T-helper 17 cell (primary cell): ENCODE measurements around the gene VSTM4. TPM values are rescaled to one million over a fixed set of nuclear protein-coding genes. Genes with fewer than 3 reads are reported as not detected.

Experiments used
- ATAC-seq: fragments of 150-1000 bp; cut with Tn5 transposase; 2 replicates; pipeline ENCODE4 v1.10.0; 2021; ENCODE audit warnings: mild to moderate bottlenecking, moderate library complexity
- DNase-seq, 3 donors: peaks; one replicate each; pipeline versions ENCODE4 v3.0.0 to v3.0.0-alpha.2; 2020 to 2021
- H3K9me3 ChIP-seq: one replicate; pipeline ENCODE4 v1.7.0; 2013; ENCODE audit warnings: low read length, mild to moderate bottlenecking; ENCODE audit not compliant: control insufficient read depth, poor library complexity, severe bottlenecking
- H3K27ac Mint-ChIP-seq: one replicate; pipeline ENCODE4 v1.8.0; 2022; ENCODE audit warnings: mild to moderate bottlenecking, moderate library complexity, mixed read lengths
- H3K27me3 Mint-ChIP-seq: one replicate; pipeline ENCODE4 v1.8.0; 2022; ENCODE audit warnings: mixed read lengths
- H3K36me3 Mint-ChIP-seq: one replicate; pipeline ENCODE4 v1.8.0; 2022; ENCODE audit warnings: low read depth, mixed read lengths
- H3K4me1 Mint-ChIP-seq: one replicate; pipeline ENCODE4 v1.8.0; 2022; ENCODE audit warnings: mild to moderate bottlenecking, mixed read lengths
- H3K4me3 Mint-ChIP-seq: one replicate; pipeline ENCODE4 v1.8.0; 2022; ENCODE audit warnings: mild to moderate bottlenecking, moderate library complexity, mixed read lengths
- total RNA-seq, 4 donors: library from RNA in 2 of 4; stranded (reverse) in 2 of 4; gene quantifications; one replicate each; pipeline ENCODE4 v1.2.3 and lab custom pipeline; 2022 to 2026

Gene VSTM4
- total RNA-seq, 2 donors from 2014 or later, result not detected

- no peaks in the 10 kb centered on the region for H3K4me1 Mint-ChIP-seq
- no peak for ATAC-seq
- H3K27ac Mint-ChIP-seq, result no peak overlapping the region
Observed at GRCh38 chr10:49023071-49023470, 92.3 kb downstream of the VSTM4 start.

GRCh38 chr10:49021685-49022084 lies 93.6 kb downstream of the VSTM4 start:
- H3K27ac Mint-ChIP-seq, result no peak overlapping the region
- H3K4me1 Mint-ChIP-seq, result no peaks in the 10 kb centered on the region
- H3K4me3 Mint-ChIP-seq, result no peak overlapping the region
- H3K36me3 Mint-ChIP-seq, result no peaks in the 10 kb centered on the region
- ATAC-seq (no peak), DNase-seq (no peak)
- H3K9me3 ChIP-seq, result no peaks in the 10 kb centered on the region
- peaks cover 7% of the 10 kb centered on the region for H3K27me3 Mint-ChIP-seq

More at GRCh38 chr10:49023071-49023470, 92.3 kb downstream of the VSTM4 start:
- no peaks in the 10 kb centered on the region for H3K9me3 ChIP-seq
- DNase-seq, result no peak
- Mint-ChIP-seq H3K27me3 (peaks cover 12% of the 10 kb centered on the region), H3K4me3 (no peak overlapping the region), H3K36me3 (no peaks in the 10 kb centered on the region)

- H3K9me3 ChIP-seq, result no peaks in the 10 kb centered on the region
- Mint-ChIP-seq H3K4me3 (no peak overlapping the region), H3K4me1 (peaks cover 4% of the 10 kb centered on the region), H3K27me3 (peaks cover 44% of the 10 kb centered on the region), H3K27ac (no peak overlapping the region), H3K36me3 (peaks cover 6% of the 10 kb centered on the region)
- ATAC-seq (no peak), DNase-seq (no peak)
Observed at GRCh38 chr10:49015700-49016099, 99.6 kb downstream of the VSTM4 start.

- ATAC-seq, result no peak
- H3K9me3 ChIP-seq, result no peaks in the 10 kb centered on the region
- peaks cover 7% of the 10 kb centered on the region for H3K4me1 Mint-ChIP-seq
- no peak overlapping the region for H3K27ac Mint-ChIP-seq
- peaks cover 37% of the 10 kb centered on the region for H3K27me3 Mint-ChIP-seq
- no peak overlapping the region for H3K4me3 Mint-ChIP-seq
- peaks cover 8% of the 10 kb centered on the region for H3K36me3 Mint-ChIP-seq
- no peak for DNase-seq
Observed at GRCh38 chr10:49012603-49013002, 102.7 kb downstream of the VSTM4 start.

GRCh38 chr10:49011756-49012155 lies 103.6 kb downstream of the VSTM4 start:
- Mint-ChIP-seq H3K36me3 (peaks cover 8% of the 10 kb centered on the region), H3K4me1 (peaks cover 7% of the 10 kb centered on the region), H3K27ac (no peak overlapping the region), H3K4me3 (no peak overlapping the region), H3K27me3 (peaks cover 37% of the 10 kb centered on the region)
- no peak for DNase-seq
- H3K9me3 ChIP-seq, result no peaks in the 10 kb centered on the region
- ATAC-seq, result no peak

GRCh38 chr10:49010865-49011264 lies 104.5 kb downstream of the VSTM4 start:
- Mint-ChIP-seq H3K4me1 (peaks cover 7% of the 10 kb centered on the region), H3K27ac (no peak overlapping the region), H3K27me3 (peaks cover 34% of the 10 kb centered on the region), H3K4me3 (no peak overlapping the region), H3K36me3 (peaks cover 8% of the 10 kb centered on the region)
- no peaks in the 10 kb centered on the region for H3K9me3 ChIP-seq
- DNase-seq, result no peak
- ATAC-seq, result no peak

GRCh38 chr10:49010295-49010694 lies 105.0 kb downstream of the VSTM4 start:
- H3K27me3 Mint-ChIP-seq, result peaks cover 29% of the 10 kb centered on the region
- H3K4me3 Mint-ChIP-seq, result no peak overlapping the region
- H3K9me3 ChIP-seq, result no peaks in the 10 kb centered on the region
- H3K27ac Mint-ChIP-seq, result no peak overlapping the region
- peaks cover 8% of the 10 kb centered on the region for H3K36me3 Mint-ChIP-seq
- H3K4me1 Mint-ChIP-seq, result peaks cover 7% of the 10 kb centered on the region
- DNase-seq, result no peak
- ATAC-seq, result no peak

- no peaks in the 10 kb centered on the region for H3K9me3 ChIP-seq
- Mint-ChIP-seq H3K27ac (no peak overlapping the region), H3K36me3 (peaks cover 8% of the 10 kb centered on the region), H3K4me1 (peaks cover 7% of the 10 kb centered on the region), H3K27me3 (peaks cover 21% of the 10 kb centered on the region), H3K4me3 (no peak overlapping the region)
- ATAC-seq (no peak), DNase-seq (no peak)
Observed at GRCh38 chr10:49009199-49009979, 105.9 kb downstream of the VSTM4 start.

GRCh38 chr10:49008505-49009198 lies 106.7 kb downstream of the VSTM4 start:
- DNase-seq (no peak), ATAC-seq (no peak)
- H3K9me3 ChIP-seq, result no peaks in the 10 kb centered on the region
- Mint-ChIP-seq H3K4me3 (no peak overlapping the region), H3K27me3 (peaks cover 21% of the 10 kb centered on the region), H3K4me1 (peaks cover 7% of the 10 kb centered on the region), H3K27ac (no peak overlapping the region), H3K36me3 (peaks cover 8% of the 10 kb centered on the region)

- no peak overlapping the region for H3K27ac Mint-ChIP-seq
- no peak overlapping the region for H3K4me3 Mint-ChIP-seq
- H3K9me3 ChIP-seq, result no peaks in the 10 kb centered on the region
- H3K4me1 Mint-ChIP-seq, result peaks cover 7% of the 10 kb centered on the region
- DNase-seq, result no peak
- H3K27me3 Mint-ChIP-seq, result peaks cover 16% of the 10 kb centered on the region
- peaks cover 8% of the 10 kb centered on the region for H3K36me3 Mint-ChIP-seq
- ATAC-seq, result no peak
Observed at GRCh38 chr10:49008091-49008490, 107.2 kb downstream of the VSTM4 start.

GRCh38 chr10:49007129-49007528 lies 108.2 kb downstream of the VSTM4 start:
- H3K4me1 Mint-ChIP-seq, result peaks cover 3% of the 10 kb centered on the region
- ATAC-seq (no peak), DNase-seq (no peak)
- H3K27ac Mint-ChIP-seq, result no peak overlapping the region
- H3K27me3 Mint-ChIP-seq, result peaks cover 6% of the 10 kb centered on the region
- peaks cover 2% of the 10 kb centered on the region for H3K36me3 Mint-ChIP-seq
- H3K9me3 ChIP-seq, result no peaks in the 10 kb centered on the region
- H3K4me3 Mint-ChIP-seq, result no peak overlapping the region

GRCh38 chr10:49005270-49005669 lies 110.1 kb downstream of the VSTM4 start:
- H3K4me1 Mint-ChIP-seq, result peaks cover 5% of the 10 kb centered on the region
- H3K36me3 Mint-ChIP-seq, result peaks cover 4% of the 10 kb centered on the region
- no peak for ATAC-seq
- no peak for DNase-seq
- H3K9me3 ChIP-seq, result no peaks in the 10 kb centered on the region
- H3K27me3 Mint-ChIP-seq, result peaks cover 7% of the 10 kb centered on the region
- no peak overlapping the region for H3K4me3 Mint-ChIP-seq
- no peak overlapping the region for H3K27ac Mint-ChIP-seq

- Mint-ChIP-seq H3K4me1 (peaks cover 2% of the 10 kb centered on the region), H3K27me3 (peaks cover 15% of the 10 kb centered on the region), H3K36me3 (peaks cover 2% of the 10 kb centered on the region), H3K4me3 (no peak overlapping the region), H3K27ac (no peak overlapping the region)
- no peak for DNase-seq
- H3K9me3 ChIP-seq, result no peaks in the 10 kb centered on the region
- ATAC-seq, result no peak
Observed at GRCh38 chr10:49001870-49002672, 113.3 kb downstream of the VSTM4 start.
